Activated CD4-positive, alpha-beta T cell treated with anti-CD3 and anti-CD28 coated beads for 24 hours (primary cell): Measurements from ENCODE around the gene DUOXA2.

ENCODE experiments used
- DNase-seq, 2 donors: peaks; one replicate each; pipeline ENCODE4 v3.0.0-alpha.2; 2020; ENCODE audit warnings: low read depth in 2 of 2

DUOXA2 gene

DNA sequence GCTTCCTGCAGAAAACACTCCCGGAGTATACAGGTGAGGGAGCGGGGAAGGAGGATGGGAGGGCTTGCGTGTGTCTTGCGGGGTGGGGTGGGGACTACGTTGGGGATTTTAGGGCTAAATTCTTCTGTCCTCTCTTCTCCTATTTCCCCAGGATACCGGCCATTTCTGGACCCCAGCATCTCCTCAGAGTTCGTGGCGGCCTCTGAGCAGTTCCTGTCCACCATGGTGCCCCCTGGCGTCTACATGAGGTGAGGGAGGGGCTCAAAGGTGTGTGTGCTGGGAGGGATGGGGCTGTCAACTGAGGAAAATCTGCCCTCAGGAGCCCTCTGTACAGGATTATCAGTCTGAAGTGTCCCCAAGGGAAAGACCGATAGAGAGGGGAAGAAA is 22.2 kb downstream of the DUOXA2 start:
- peak in 1 of 2 donors; percentile 9 for DNase-seq

DNA sequence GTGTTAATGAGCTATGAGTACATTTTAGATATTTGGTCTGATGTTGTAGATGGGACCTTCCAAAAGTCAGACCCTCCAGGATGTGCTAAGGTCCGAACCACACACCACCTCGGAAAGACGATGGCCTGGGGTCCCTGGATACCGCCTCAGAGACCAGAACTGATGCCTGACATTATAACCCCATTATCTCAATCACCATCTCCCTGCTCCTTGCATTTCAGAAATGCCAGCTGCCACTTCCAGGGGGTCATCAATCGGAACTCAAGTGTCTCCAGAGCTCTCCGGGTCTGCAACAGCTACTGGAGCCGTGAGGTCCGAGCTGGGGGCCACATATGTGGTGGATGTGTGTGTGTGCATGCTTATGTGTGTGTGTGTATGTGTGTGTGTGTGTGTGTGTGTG is 23.6 kb downstream of the DUOXA2 start:
- DNase-seq, result no peak

DNA sequence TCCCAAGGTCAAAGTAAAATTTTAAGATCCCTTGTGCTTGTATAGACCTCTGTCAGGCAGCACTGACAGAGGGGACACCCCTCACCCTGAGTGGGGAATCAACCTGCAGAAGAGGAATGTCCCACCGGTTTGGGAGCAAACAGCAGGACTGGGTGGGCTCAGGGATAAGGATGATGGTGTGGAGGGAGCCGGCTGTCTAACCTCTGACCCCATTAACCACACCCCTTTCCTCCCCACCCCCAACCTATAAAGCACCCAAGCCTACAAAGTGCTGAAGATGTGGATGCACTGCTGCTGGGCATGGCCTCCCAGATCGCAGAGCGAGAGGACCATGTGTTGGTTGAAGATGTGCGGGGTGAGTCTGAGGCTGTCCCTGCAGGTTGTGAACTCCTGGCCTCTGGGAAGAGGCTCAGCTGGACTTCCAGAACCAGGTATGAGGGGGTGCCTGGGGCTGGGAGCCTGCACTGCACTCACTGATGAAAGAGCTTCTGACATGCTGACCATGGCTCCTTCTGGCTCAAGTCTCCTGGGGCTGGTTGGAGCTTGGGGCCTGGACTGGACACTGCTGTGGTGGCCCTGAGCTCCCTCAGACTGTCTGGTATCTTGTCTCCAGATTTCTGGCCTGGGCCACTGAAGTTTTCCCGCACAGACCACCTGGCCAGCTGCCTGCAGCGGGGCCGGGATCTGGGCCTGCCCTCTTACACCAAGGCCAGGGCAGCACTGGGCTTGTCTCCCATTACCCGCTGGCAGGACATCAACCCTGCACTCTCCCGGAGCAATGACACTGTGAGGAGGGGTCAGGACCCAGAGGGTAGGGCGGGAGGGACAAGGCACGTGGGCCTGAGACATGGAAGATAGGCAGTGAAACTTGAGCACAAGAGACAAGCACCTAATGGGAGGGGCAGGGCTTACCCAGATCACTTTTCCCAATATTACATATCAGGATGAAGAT is 25.0 kb downstream of the DUOXA2 start:
- no peak for DNase-seq

DNA sequence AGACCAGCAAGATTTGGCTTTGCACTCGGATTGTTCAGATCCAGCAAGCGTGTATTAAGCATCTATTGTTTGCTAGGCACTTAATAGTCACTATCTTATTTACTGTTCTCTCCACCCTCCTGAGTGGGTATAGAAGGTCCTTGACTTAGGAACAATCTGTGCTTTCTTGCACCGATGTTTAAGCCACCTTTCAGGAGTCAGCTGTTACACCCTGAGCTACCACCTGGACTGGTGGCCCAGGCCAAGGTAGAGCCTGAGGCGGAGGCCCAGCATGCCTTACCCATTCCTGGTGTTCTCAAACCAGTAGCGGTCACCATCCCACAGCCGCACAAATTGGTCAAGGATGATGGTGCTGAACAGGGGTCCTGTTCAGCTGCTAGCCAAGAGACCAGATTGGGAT is 25.6 kb downstream of the DUOXA2 start:
- DNase-seq, result no peak

DNA sequence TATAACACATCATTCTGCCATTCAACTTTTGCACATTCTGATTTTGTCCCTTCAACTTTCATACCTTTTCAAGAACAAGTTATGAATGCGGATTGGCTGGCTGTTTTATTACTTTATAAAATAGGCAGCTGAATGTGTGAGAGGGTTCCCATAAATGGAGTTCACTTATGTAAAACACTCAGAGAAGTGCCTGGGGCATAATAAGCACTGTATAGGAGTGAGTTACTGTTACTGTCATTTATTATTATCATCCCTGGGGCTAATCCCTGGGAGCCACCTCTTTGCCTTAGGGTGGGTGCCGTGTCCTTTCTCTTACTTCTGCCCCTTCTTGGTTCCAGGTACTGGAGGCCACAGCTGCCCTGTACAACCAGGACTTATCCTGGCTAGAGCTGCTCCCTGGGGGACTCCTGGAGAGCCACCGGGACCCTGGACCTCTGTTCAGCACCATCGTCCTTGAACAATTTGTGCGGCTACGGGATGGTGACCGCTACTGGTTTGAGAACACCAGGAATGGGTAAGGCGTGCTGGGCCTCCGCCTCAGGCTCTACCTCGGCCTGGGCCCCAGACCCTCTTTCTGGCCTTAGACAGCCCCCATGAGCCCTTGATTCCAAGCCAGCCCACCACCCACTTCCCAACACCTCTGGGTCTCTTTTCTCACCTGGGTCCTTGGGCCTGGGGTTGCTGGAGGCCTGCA is 26.6 kb downstream of the DUOXA2 start:
- DNase-seq, result no peak

DNA sequence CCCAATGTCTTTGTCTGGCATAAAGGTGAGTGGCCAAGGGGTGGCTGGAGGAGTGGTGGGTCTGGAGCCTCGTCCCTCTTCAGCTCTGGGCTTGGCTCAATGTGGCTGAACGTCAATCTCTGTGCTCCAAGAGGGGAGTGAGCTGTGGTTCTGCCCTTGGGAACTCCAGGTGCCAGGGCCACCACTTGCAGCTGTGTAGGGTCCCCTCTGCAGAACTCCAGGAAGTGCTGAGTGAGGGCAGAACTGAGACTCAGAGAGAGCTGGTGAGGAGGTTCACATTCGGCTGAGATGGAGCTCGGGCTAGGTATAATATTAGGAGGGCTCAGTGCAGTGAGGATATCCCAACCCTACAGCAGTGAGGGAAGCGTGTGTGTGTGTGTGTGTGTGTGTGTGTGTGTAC is 27.3 kb downstream of the DUOXA2 start:
- no peak for DNase-seq

DNA sequence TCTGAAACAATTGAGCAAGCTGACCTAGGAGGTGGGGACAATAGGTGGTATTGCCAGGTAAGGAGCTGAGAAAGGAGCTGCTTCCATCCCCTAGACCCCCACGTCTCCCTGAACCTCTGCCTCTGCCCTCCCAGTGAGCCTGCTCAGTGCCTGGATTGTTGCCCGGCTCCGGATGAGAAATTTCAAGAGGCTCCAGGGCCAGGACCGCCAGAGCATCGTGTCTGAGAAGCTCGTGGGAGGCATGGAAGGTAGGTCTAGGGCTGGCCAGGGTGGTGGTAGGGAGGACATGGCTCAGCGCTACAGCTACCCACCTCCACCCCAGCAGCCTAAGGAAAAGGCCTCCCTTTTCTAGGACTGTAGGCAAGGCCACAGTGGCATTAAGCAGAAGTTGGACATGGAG is 28.9 kb downstream of the DUOXA2 start:
- no peak for DNase-seq

DNA sequence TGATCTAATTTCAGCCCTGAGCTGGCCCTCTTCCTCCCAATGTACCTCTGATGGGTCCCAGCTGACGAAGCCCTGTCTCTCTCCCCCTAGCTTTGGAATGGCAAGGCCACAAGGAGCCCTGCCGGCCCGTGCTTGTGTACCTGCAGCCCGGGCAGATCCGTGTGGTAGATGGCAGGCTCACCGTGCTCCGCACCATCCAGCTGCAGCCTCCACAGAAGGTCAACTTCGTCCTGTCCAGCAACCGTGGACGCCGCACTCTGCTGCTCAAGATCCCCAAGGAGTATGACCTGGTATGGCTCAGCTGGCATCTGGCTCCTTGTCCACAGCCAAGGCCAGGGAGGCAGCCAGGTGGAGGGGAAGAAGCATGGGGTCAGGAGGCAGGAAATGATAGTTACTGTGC is 29.8 kb downstream of the DUOXA2 start:
- no peak for DNase-seq

DNA sequence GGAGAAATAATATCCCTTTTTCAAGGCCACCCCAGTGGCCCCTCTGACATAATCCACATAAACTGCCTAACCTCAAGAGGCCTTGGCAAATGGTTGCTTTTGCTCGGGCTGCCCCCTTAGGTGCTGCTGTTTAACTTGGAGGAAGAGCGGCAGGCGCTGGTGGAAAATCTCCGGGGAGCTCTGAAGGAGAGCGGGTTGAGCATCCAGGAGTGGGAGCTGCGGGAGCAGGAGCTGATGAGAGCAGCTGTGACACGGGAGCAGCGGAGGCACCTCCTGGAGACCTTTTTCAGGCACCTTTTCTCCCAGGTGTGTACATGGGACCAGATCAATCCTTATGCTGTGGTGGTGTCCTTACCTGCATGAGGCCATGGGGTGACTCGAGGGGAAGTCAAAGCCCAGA is 30.6 kb downstream of the DUOXA2 start:
- no peak for DNase-seq

DNA sequence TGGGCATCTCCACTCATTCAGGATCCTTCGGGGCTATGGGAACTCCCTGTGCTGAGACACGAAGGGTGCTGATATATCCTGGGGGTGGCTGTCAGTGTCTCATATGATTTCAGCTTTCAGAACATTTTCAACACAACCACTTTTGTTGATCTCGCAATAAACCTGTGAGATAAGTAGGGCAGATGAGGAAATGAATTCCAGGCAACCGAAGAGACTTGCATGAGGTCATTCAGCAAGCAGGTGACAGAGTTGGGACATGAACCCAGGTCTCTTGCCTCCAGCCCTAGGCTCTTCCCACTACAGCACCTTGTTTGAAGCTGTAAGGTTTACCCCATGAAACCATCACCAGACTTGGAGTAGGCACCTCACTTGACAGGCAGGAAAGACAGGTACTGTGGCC is 32.3 kb downstream of the DUOXA2 start:
- DNase-seq, result no peak

DNA sequence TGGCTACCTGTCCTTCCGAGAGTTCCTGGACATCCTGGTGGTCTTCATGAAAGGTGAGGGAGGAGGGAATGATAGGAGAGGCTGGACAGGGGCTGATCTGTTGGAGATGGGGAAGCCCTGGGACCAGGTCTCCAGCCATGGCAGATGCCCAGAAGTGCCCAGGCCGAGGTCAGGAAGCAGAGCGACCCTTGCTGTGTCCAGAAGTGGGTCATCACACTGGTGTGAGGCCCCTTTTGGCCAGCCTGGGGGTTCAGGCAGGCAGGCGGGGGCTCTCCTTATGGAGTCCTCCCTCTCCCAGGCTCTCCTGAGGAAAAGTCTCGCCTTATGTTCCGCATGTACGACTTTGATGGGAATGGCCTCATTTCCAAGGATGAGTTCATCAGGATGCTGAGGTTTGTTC is 33.5 kb downstream of the DUOXA2 start:
- DNase-seq, result no peak

DNA sequence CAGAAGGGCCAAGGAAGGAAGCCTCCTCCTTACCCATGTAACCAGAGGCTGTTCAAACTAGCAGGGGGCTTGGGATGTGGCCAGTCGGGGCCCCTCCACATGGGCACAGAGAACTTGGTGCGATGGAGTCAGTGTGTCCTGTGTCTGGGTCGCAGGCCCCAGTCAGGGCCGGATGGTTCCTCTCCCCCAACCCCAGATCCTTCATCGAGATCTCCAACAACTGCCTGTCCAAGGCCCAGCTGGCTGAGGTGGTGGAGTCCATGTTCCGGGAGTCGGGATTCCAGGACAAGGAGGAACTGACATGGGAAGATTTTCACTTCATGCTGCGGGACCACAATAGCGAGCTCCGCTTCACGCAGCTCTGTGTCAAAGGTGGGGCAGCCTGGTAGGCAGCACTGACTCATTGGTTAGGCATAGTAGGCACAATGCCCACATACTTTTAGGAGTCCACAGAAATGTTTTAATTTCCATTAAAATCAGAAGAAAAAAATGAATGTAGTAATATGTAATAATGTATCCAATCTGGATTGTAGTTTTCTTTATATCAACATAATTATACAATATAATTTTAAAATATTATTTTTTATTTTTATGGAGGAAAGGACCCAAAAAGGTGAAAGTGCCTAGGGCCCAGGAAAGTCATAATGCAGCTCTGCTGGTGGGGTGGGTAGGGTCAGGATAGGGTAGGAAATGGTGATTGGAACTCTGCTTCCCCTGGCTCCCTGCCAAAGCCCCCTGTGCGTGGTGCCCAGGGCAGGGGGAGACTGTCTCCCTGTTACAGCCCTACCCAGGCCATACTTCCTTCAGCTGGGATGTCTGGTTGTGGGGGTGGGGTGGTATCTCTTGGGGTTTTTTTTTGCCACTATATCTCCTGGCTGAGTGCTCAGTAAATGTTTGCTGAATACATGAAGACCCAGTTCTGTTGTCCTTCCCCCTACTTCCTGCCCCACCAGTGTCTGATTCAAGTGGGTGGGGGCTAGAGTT is 34.2 kb downstream of the DUOXA2 start:
- no peak for DNase-seq

DNA sequence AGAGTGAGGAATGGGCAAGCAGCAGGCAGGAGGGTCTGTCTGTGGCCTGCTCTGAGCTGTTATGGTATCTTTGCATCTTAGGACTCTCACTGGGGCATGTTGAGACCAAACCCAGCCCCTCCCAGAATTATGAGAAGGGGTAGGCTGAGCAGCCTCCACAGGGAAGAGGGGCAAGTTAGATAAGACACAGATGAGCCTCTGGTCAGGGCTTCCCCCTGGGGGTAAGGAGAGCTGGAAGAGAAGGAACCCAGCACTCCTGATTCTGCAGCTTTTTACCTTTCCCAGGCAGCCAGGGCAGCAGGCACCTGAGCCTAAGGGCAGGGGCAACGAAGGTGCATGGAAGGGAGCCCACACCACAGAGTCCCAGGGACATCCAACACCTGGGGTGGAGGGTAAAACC is 34.9 kb downstream of the DUOXA2 start:
- DNase-seq, result no peak

DNA sequence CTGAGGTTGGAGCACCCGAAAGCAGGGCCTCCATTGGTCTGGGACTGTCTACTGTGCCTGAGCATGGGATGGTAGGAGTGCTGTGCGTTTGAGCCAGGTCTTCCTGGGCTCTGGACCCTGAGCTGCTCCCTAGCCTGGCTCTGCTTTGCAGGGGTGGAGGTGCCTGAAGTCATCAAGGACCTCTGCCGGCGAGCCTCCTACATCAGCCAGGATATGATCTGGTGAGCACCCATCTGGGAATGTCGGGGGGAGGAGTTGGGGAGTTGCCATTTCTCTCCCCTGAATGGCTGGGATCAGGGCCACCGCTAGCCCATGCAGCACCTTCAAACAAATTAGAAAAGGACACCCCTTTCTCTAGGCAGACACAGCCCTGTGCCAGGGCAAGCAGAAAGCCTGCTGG is 36.4 kb downstream of the DUOXA2 start:
- no peak for DNase-seq

DNA sequence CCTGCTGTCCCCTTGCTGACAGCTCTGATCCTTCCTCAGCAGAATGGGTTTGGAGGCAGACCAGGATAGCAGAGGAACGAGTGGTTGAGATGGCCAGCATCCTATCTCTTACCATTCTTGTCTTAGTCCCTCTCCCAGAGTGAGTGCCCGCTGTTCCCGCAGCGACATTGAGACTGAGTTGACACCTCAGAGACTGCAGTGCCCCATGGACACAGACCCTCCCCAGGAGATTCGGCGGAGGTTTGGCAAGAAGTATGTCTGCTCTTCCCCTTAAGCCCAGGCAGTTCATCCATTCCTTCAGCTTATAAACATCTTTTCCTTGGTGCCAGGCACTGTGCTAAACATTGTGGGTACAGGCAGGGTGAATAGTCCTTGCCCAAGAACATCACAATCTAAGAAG is 36.9 kb downstream of the DUOXA2 start:
- no peak for DNase-seq

DNA sequence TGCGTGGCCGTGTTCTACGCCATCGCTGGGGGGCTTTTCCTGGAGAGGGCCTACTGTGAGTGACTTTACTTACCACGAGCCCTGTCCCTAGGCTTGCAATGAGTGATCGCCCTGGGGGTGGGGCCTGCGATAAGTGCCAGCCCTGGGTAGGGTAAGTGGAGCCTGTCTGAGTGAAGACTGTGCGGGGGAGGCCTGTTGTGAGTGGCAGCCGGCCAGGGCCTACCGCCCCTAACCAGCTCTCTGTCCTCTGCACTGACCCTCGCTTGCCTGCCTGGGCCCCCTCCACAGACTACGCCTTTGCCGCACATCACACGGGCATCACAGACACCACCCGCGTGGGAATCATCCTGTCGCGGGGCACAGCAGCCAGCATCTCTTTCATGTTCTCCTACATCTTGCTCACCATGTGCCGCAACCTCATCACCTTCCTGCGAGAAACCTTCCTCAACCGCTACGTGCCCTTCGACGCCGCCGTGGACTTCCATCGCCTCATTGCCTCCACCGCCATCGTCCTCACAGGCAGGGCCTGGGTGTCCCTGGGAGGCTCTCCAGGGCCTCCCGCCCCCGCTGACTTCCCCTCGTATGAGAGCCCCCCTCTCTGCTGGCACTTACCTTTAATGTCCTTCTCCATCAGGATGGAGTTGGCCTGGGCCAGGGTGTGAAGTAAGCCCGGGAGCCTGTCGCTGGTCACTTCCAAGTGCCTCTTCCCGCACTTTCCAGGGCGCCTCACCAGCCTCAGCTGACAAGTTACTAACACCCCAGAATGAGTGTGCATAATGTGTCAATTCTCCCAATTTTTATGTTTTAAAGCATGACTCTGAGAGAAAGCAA is 38.1 kb downstream of the DUOXA2 start:
- no peak for DNase-seq

DNA sequence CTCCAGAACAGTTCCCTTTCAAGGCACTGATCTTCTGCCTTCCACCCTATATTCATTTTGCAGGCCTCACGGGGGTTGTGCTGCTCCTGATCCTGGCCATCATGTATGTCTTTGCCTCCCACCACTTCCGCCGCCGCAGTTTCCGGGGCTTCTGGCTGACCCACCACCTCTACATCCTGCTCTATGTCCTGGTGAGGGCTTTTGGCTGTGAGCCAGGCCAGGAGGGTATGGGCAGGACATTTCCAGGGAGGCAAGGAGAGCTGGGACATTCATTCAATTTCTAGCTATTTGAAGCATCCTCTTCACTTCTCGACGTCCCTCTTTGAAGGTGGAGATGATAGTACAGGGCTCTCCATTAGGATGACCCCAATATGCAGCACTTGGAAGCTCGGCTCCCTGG is 41.6 kb downstream of the DUOXA2 start:
- DNase-seq, result no peak

DNA sequence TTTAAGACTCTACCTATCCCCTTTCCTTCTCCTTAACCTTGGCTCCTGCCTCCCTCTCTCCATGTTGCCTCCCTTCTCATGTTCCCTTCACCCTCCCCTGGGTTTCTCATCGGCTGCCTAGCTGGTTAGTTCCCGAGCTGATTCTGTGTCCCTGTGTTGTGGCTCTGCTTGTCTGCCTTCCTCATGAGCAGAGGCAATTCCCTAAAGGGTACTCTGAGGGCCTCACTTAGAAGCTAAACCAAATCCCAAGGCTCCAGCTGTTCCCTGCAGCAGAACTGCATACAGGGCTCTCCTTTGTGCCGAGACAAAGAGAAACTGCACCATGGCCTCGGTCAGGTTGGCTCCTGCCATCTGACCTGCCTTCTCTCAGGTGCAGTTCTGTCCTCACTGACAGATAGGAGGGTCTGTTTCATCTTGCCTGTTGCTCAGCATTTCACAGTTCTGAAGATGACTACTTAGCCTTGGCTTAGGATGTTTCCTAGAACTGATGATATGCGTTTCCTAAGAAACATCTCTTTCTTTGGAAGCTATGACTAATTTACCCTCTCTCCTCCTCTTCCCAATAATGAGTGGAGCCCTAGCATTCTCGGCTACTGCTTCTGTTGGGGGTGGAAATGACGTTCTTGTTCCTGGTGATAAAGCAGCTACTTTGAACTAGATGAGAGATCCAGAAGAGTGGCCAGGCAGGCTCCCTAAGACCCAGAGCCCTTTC is 42.8 kb downstream of the DUOXA2 start:
- no peak for DNase-seq

DNA sequence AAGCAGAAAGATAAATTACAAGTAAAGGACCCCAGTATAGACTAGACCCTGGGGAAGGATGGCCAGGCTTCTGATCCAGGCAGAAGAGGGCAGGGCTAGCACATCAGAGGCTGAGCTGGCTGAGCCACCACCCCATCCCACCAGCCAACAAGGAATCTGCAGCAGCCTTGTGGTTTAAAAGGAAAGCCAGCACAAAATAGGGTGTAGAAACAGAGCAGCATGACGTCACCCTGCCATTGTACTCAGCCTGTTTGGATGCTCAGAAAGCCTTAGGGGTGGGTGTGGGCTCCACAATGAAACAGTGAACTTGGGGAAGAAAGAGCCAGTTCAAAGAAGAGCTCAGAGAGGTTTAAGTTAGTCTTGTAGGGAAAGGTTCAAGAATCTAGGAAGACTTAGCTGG is 43.8 kb downstream of the DUOXA2 start:
- no peak for DNase-seq

DNA sequence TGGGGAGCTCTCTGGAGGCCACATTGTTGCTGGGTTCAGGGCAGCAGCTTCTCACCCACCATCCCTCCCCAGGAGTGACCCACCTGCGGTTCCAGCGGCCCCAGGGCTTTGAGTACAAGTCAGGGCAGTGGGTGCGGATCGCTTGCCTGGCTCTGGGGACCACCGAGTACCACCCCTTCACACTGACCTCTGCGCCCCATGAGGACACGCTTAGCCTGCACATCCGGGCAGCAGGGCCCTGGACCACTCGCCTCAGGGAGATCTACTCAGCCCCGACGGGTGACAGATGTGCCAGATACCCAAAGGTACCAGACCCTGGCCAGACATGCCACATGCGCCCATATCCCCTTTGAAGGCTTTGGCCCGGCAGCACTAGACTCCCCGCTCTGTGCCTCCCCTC is 47.5 kb downstream of the DUOXA2 start:
- DNase-seq, result no peak
